HG02678 (cell line): ENCODE results near the gene MEP1A.
A peak's percentile ranks its signal among the peaks of the same experiment; 100 is the strongest.
"Not testable (repeated sequence)": the region's sequence is repeated elsewhere in the genome, so short reads cannot be mapped to it uniquely, and the experiment has no call there.

ENCODE experiments used
- ATAC-seq: cut with Tn5 transposase; IDR thresholded peaks from one replicate; pipeline ENCODE4 v1.9.1; 2021; ENCODE audit warnings: mild to moderate bottlenecking, moderate library complexity; ENCODE audit not compliant: unreplicated experiment

MEP1A gene

GRCh38 chr6:46832816-46833215, 39.6 kb downstream of the MEP1A start:
- no peak for ATAC-seq

GRCh38 chr6:46834257-46834916, 41.2 kb downstream of the MEP1A start:
- ATAC-seq, result not testable (repeated sequence)

GRCh38 chr6:46834991-46835390, 41.8 kb downstream of the MEP1A start:
- not testable (repeated sequence) for ATAC-seq

- no peak for ATAC-seq
Measured at GRCh38 chr6:46838033-46838432, 44.8 kb downstream of the MEP1A start.

GRCh38 chr6:46842252-46842846, 49.2 kb downstream of the MEP1A start:
- not testable (repeated sequence) for ATAC-seq

- ATAC-seq, result no peak
Measured at GRCh38 chr6:46845126-46845525, 51.9 kb downstream of the MEP1A start.

GRCh38 chr6:46848684-46849360, 55.6 kb downstream of the MEP1A start:
- ATAC-seq, result peak; percentile 98

- ATAC-seq, result no peak
Measured at GRCh38 chr6:46849361-46849690, 56.1 kb downstream of the MEP1A start.

GRCh38 chr6:46850792-46851191, 57.6 kb downstream of the MEP1A start:
- ATAC-seq, result no peak

GRCh38 chr6:46851576-46851975, 58.4 kb downstream of the MEP1A start:
- not testable (repeated sequence) for ATAC-seq

- peak; percentile 48 for ATAC-seq
Measured at GRCh38 chr6:46855966-46856365, 62.8 kb downstream of the MEP1A start.

- no peak for ATAC-seq
Measured at GRCh38 chr6:46862381-46862780, 69.2 kb downstream of the MEP1A start.

- ATAC-seq, result no peak
Measured at GRCh38 chr6:46863791-46864190, 70.6 kb downstream of the MEP1A start.

- ATAC-seq, result no peak
Measured at GRCh38 chr6:46865221-46865620, 72.0 kb downstream of the MEP1A start.

GRCh38 chr6:46867411-46867810, 74.2 kb downstream of the MEP1A start:
- ATAC-seq, result no peak

GRCh38 chr6:46876126-46876525, 82.9 kb downstream of the MEP1A start:
- ATAC-seq, result no peak

- ATAC-seq, result no peak
Measured at GRCh38 chr6:46879003-46879402, 85.8 kb downstream of the MEP1A start.

GRCh38 chr6:46882645-46883044, 89.5 kb downstream of the MEP1A start:
- ATAC-seq, result no peak

- no peak for ATAC-seq
Measured at GRCh38 chr6:46888031-46888430, 94.8 kb downstream of the MEP1A start.

- ATAC-seq, result no peak
Measured at GRCh38 chr6:46888578-46888977, 95.4 kb downstream of the MEP1A start.
